ENCODE measurements around the gene CAV3. TPM values are rescaled to one million over a fixed set of nuclear protein-coding genes. Genes with fewer than 3 reads are reported as not detected.
"Not testable (repeated sequence)": the region's sequence is repeated elsewhere in the genome, so short reads cannot be mapped to it uniquely, and the experiment has no call there.

The CAV3 gene
- total RNA-seq (2022) (not detected in 2 replicates), Bru-seq, nascent RNA (not detected), BruChase-seq, experiment 1, labeled RNA remaining after a 6-hour chase (not detected), BruChase-seq, experiment 2, labeled RNA remaining after a 2-hour chase (not detected)
- long read RNA-seq, partial matches to known transcripts: 0 of 1 reads
- long read RNA-seq, other reads (novel, unspliced or antisense): 1 of 1 reads

DNA sequence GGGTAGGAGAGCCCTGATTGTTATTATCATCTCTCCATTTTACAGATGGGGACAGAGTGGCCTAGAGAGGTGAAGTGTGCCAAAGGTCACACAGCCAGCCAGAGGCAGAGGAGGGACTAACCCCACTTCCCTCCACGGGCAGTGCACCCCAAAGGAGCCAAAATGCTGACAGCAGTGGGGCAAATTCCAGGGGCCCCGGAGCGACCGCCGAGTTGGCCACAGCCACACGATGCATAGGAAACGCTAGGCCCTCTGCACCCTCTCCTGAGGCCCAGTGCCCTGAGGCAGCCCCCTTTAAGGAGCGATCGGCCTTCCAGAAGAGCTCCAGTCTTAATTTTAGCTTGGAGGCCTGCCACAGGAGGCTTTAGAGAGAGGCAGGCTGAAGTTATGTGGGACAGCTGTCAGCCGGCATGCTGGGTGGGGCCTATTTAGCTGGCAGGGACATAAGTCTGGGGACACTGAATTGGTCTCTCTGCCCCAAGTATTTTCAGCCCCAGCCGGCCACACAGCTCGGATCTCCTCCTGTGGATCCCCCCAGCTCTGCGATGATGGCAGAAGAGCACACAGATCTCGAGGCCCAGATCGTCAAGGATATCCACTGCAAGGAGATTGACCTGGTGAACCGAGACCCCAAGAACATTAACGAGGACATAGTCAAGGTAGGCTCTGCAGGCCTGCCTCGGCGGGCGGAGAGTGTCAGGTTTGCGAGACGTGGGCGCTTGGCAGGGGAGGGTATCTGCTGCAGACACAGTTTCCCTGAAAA lies at the start of gene CAV3:
TSS of gene CAV3 (plus strand) at position 471 of the 763 bp plus-strand sequence. CDS start at position 546, 75 bp downstream.
- Mint-ChIP-seq H3K36me3 (ENCODE audit: insufficient read depth, unreplicated experiment) (peaks cover 11% of the 10 kb centered on the region), H3K4me1 (ENCODE audit: insufficient read depth, unreplicated experiment) (peaks cover 12% of the 10 kb centered on the region), H3K27ac (ENCODE audit: low read depth, unreplicated experiment) (peak within 1 kb of the TSS; percentile 64), H3K4me3 (ENCODE audit: unreplicated experiment) (no peak within 1 kb of the TSS), H3K27me3 (ENCODE audit: insufficient read depth, unreplicated experiment) (no peaks in the 10 kb centered on the region), H3K9me3 (ENCODE audit: unreplicated experiment) (no peaks in the 10 kb centered on the region)
- TF ChIP-seq, protein P1, sequence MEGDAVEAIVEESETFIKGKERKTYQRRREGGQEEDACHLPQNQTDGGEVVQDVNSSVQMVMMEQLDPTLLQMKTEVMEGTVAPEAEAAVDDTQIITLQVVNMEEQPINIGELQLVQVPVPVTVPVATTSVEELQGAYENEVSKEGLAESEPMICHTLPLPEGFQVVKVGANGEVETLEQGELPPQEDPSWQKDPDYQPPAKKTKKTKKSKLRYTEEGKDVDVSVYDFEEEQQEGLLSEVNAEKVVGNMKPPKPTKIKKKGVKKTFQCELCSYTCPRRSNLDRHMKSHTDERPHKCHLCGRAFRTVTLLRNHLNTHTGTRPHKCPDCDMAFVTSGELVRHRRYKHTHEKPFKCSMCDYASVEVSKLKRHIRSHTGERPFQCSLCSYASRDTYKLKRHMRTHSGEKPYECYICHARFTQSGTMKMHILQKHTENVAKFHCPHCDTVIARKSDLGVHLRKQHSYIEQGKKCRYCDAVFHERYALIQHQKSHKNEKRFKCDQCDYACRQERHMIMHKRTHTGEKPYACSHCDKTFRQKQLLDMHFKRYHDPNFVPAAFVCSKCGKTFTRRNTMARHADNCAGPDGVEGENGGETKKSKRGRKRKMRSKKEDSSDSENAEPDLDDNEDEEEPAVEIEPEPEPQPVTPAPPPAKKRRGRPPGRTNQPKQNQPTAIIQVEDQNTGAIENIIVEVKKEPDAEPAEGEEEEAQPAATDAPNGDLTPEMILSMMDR (IDR thresholded peaks at IDR 0.05; ENCODE audit: unreplicated experiment): no peak
- POLR2A ChIA-PET: no interaction called here
- no peak for DNase-seq (ENCODE audit: unreplicated experiment)
- CTCF ChIA-PET: no interaction called here
- intact Hi-C loops (cut with micrococcal nuclease): no loop called here
- BruUV-seq (replicated peaks): no TSS peak

- H3K4me3 Mint-ChIP-seq (ENCODE audit: unreplicated experiment); BruUV-seq (replicated peaks); H3K27me3 Mint-ChIP-seq (ENCODE audit: insufficient read depth, unreplicated experiment); CTCF ChIA-PET; H3K4me1 Mint-ChIP-seq (ENCODE audit: insufficient read depth, unreplicated experiment); H3K36me3 Mint-ChIP-seq (ENCODE audit: insufficient read depth, unreplicated experiment); POLR2A ChIA-PET; intact Hi-C loops (cut with micrococcal nuclease); H3K9me3 Mint-ChIP-seq (ENCODE audit: unreplicated experiment); H3K27ac Mint-ChIP-seq (ENCODE audit: low read depth, unreplicated experiment): not testable (repeated sequence)
- peak; percentile 16 for DNase-seq (ENCODE audit: unreplicated experiment)
Measured at GRCh38 chr3:8684992-8685391, 48.6 kb upstream of the CAV3 start.

- H3K4me3 Mint-ChIP-seq (ENCODE audit: unreplicated experiment); H3K4me1 Mint-ChIP-seq (ENCODE audit: insufficient read depth, unreplicated experiment); BruUV-seq (replicated peaks); intact Hi-C loops (cut with micrococcal nuclease); H3K27ac Mint-ChIP-seq (ENCODE audit: low read depth, unreplicated experiment); H3K9me3 Mint-ChIP-seq (ENCODE audit: unreplicated experiment); H3K27me3 Mint-ChIP-seq (ENCODE audit: insufficient read depth, unreplicated experiment); POLR2A ChIA-PET; H3K36me3 Mint-ChIP-seq (ENCODE audit: insufficient read depth, unreplicated experiment); CTCF ChIA-PET; DNase-seq (ENCODE audit: unreplicated experiment): not testable (repeated sequence)
Measured at GRCh38 chr3:8691295-8691694, 42.3 kb upstream of the CAV3 start.

- peak; percentile 20 for DNase-seq (ENCODE audit: unreplicated experiment)
- intact Hi-C loops (cut with micrococcal nuclease): no loop called here
- Mint-ChIP-seq H3K4me3 (ENCODE audit: unreplicated experiment) (no peak overlapping the region), H3K27me3 (ENCODE audit: insufficient read depth, unreplicated experiment) (no peaks in the 10 kb centered on the region), H3K36me3 (ENCODE audit: insufficient read depth, unreplicated experiment) (no peaks in the 10 kb centered on the region), H3K9me3 (ENCODE audit: unreplicated experiment) (peaks cover 7% of the 10 kb centered on the region), H3K27ac (ENCODE audit: low read depth, unreplicated experiment) (no peak overlapping the region), H3K4me1 (ENCODE audit: insufficient read depth, unreplicated experiment) (no peaks in the 10 kb centered on the region)
- POLR2A ChIA-PET: no interaction called here
- TF ChIP-seq, protein P1 (IDR thresholded peaks at IDR 0.05; ENCODE audit: unreplicated experiment): peak; percentile 16
- CTCF ChIA-PET: interaction anchor here (0.7 kb wide), 1 partner anchor 916 kb away, joined by 3 read pairs; no protein-coding TSS in a partner anchor
- no TSS peak for BruUV-seq (replicated peaks)
Measured at GRCh38 chr3:8702560-8702959, 31.0 kb upstream of the CAV3 start.

- TF ChIP-seq, protein P1 (IDR thresholded peaks at IDR 0.05; ENCODE audit: unreplicated experiment): no peak
- peaks cover 7% of the 10 kb centered on the region for H3K9me3 Mint-ChIP-seq (ENCODE audit: unreplicated experiment)
- H3K36me3 Mint-ChIP-seq (ENCODE audit: insufficient read depth, unreplicated experiment): no peaks in the 10 kb centered on the region
- H3K4me1 Mint-ChIP-seq (ENCODE audit: insufficient read depth, unreplicated experiment): no peaks in the 10 kb centered on the region
- H3K27ac Mint-ChIP-seq (ENCODE audit: low read depth, unreplicated experiment): no peak overlapping the region
- no peak overlapping the region for H3K4me3 Mint-ChIP-seq (ENCODE audit: unreplicated experiment)
- no peak for DNase-seq (ENCODE audit: unreplicated experiment)
- intact Hi-C loops (cut with micrococcal nuclease): no loop called here
- POLR2A ChIA-PET: no interaction called here
- H3K27me3 Mint-ChIP-seq (ENCODE audit: insufficient read depth, unreplicated experiment): no peaks in the 10 kb centered on the region
- CTCF ChIA-PET: interaction anchor here (1.6 to 1.8 kb wide), 2 partner anchors 8 to 64 kb away, joined by 5 to 8 read pairs; partner anchors contain the start of gene OXTR
- BruUV-seq (replicated peaks): no TSS peak
Measured at GRCh38 chr3:8705575-8705974, 28.0 kb upstream of the CAV3 start.
